ENCODE results near the gene RBKS. TPM values are rescaled to one million over a fixed set of nuclear protein-coding genes. Genes with fewer than 3 reads are reported as not detected.

The RBKS gene
- 1.5 and 2.3 TPM in 2 replicates for total RNA-seq

DNA sequence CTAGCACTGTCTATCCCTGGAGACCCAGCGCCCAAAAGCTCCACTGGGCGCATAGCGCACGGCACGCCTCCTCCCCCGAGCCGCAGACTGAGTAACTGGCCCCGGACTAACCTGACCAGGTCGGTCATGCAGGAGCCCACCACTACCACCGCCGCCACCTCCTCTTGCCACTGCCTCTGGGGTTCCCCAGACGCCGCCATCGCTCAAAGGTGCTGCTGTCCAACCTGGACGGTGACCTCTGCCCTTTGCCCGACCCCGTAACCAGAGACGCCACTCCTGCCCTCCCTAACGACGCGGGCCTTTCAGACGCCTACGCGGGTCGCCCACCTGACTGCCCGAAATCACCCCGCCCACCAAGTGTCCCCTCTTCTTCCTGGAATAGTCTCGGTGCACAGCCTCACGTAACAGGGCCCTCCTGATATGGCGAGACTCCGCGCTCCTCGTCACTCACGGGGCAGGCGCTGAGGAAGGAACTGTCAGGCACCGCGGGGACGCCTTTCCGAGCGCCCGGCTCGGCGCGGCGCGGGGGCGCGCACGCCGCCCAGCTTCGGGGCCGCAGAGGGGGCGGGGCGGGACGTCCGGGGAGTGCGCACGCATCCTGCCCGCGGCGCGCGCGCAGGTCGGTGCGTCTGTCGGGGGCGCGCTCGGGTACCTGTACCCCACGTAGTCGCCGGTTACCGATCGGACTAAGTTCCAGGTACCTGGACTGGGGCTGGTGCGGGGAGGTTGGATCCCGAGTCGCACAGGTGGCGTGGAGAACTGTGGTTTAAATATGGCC lies at the start of gene RBKS, which contains the start of gene BABAM2:
Gene RBKS, minus strand, starts transcription at position 242 of the 778 bp plus-strand sequence. Its CDS starts 42 bp downstream, at position 200.
Gene BABAM2, plus strand, starts transcription at position 584 of the 778 bp plus-strand sequence. CDS start 3,828 bp downstream, outside the sequence.

DNA sequence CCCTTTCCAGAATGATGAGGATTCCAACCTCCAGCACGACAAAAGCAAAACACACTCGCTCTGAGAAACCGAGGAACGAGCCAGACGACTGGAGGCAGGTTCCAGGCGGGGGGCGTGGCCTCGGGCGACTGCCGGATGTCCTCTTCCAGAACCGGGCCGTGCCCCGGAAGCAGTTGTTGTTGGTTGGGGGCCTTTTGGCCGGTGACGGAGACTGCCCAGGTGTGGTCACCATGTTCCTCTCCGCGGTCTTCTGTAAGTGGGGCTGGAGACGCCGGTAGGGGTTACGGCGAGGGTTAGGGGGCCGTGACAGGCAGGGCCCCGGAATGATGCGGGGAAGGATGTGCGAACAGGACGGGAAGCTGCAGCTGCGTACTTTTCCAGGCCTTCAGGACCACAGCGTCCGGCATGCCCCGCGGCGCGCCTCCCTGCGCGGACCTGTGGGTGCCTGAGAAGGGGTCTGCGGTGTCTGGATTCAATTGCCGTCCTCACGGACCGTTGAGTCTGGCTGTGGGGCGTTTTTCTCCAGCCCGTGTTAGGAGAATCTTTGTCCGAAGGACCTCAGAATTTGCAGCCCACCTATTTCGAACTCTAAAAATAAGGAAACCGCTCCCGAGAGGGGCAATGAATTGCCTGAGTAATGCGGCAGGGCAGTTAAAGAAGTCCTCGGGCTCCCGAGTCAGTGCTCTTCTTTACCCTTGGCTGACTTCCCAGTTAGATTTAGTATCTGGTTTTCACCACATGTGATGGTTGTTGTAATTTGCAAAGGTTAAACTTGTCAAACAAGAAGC lies 118.4 kb downstream of the RBKS start, which contains the start of gene MRPL33:
Gene MRPL33, plus strand, starts transcription at position 172 of the 788 bp plus-strand sequence. Its CDS starts 59 bp downstream, at position 231.

Other genes starting within 250 kb of the RBKS start
- gene SUPT7L, start 226.8 kb downstream of the RBKS start, total RNA-seq: 15.3 and 33.3 TPM in 2 replicates
- gene SLC4A1AP, start 226.5 kb downstream of the RBKS start, total RNA-seq: 37.8 and 39.5 TPM in 2 replicates
- 67.4 and 89.5 TPM in 2 replicates for gene MRPL33, start 118.7 kb downstream of the RBKS start, total RNA-seq
- gene BABAM2, start 342 bp upstream of the RBKS start, total RNA-seq: 11.7 and 16.3 TPM in 2 replicates